Loucy (cell line): Measurements from ENCODE around the gene TM9SF4.

ENCODE experiments used
- H2AFZ ChIP-seq: fragments of 200-600 bp; sonication (generic); 2 replicates; pipeline ENCODE4 v1.6.0; 2016; ENCODE audit warnings: antibody characterized with exemption, mild to moderate bottlenecking, low read length, moderate library complexity
- H3F3A ChIP-seq: fragments of 200-600 bp; 2 replicates; pipeline ENCODE4 v1.6.0; 2016; ENCODE audit warnings: antibody characterized with exemption, low read depth, mild to moderate bottlenecking
- H3K27me3 ChIP-seq: fragments of 200-600 bp; sonication (generic); 2 replicates; pipeline ENCODE4 v1.6.1; 2014; ENCODE audit warnings: low read length, mild to moderate bottlenecking; ENCODE audit not compliant: insufficient read depth, poor library complexity, severe bottlenecking
- H3K36me3 ChIP-seq: fragments of 200-600 bp; sonication (generic); 2 replicates; pipeline ENCODE4 v1.6.1; 2016; ENCODE audit warnings: low read length; ENCODE audit not compliant: insufficient read depth
- H3K4me1 ChIP-seq: fragments of 200-600 bp; sonication (generic); 2 replicates; pipeline ENCODE4 v1.5.1; 2014; ENCODE audit warnings: low read length, mild to moderate bottlenecking; ENCODE audit not compliant: insufficient read depth, poor library complexity, severe bottlenecking
- H3K4me2 ChIP-seq: fragments of 200-600 bp; sonication (generic); 2 replicates; pipeline ENCODE4 v1.6.0; 2014; ENCODE audit warnings: antibody characterized with exemption, low read length, low read depth, mild to moderate bottlenecking; ENCODE audit not compliant: poor library complexity, severe bottlenecking
- H3K4me3 ChIP-seq: fragments of 200-600 bp; sonication (generic); 2 replicates; pipeline ENCODE4 v1.5.1; 2014; ENCODE audit warnings: low read length, mild to moderate bottlenecking, mixed read lengths; ENCODE audit not compliant: poor library complexity, severe bottlenecking
- H3K79me2 ChIP-seq: fragments of 200-600 bp; sonication (generic); 2 replicates; pipeline ENCODE4 v1.6.1; 2014; ENCODE audit warnings: low read length; ENCODE audit not compliant: insufficient read depth
- H3K9ac ChIP-seq: fragments of 200-600 bp; sonication (generic); 2 replicates; pipeline ENCODE4 v1.6.0; 2014; ENCODE audit warnings: mild to moderate bottlenecking, low read depth, low read length, moderate library complexity; ENCODE audit not compliant: poor library complexity, severe bottlenecking
- H3K9me2 ChIP-seq: fragments of 200-600 bp; sonication (generic); replicated peaks from 2 replicates; pipeline ENCODE4 v1.6.1; 2016; ENCODE audit warnings: low read depth, low read length, mixed read lengths
- H3K9me3 ChIP-seq: fragments of 200-600 bp; sonication (generic); 2 replicates; pipeline ENCODE4 v1.6.1; 2014; ENCODE audit warnings: mild to moderate bottlenecking, antibody characterized with exemption, low read length, low read depth; ENCODE audit not compliant: insufficient read depth
- H4K20me1 ChIP-seq: fragments of 200-600 bp; sonication (generic); 2 replicates; pipeline ENCODE4 v1.6.0; 2014; ENCODE audit warnings: antibody characterized with exemption, low read length, mild to moderate bottlenecking; ENCODE audit not compliant: insufficient read depth, poor library complexity, severe bottlenecking
- EZH2phosphoT487 ChIP-seq: fragments of 200-600 bp; IDR thresholded peaks from 2 replicates; pipeline ENCODE4 v1.6.1; 2018; ENCODE audit warnings: antibody characterized with exemption, mild to moderate bottlenecking, moderate library complexity, borderline replicate concordance
- TF ChIP-seq, protein P1 (sequence below): fragments of 200-600 bp; sonication (generic); conservative IDR thresholded peaks from 2 replicates; pipeline ENCODE4 v1.5.1; 2014; ENCODE audit warnings: mild to moderate bottlenecking, antibody characterized with exemption, low read length

The TM9SF4 gene

DNA sequence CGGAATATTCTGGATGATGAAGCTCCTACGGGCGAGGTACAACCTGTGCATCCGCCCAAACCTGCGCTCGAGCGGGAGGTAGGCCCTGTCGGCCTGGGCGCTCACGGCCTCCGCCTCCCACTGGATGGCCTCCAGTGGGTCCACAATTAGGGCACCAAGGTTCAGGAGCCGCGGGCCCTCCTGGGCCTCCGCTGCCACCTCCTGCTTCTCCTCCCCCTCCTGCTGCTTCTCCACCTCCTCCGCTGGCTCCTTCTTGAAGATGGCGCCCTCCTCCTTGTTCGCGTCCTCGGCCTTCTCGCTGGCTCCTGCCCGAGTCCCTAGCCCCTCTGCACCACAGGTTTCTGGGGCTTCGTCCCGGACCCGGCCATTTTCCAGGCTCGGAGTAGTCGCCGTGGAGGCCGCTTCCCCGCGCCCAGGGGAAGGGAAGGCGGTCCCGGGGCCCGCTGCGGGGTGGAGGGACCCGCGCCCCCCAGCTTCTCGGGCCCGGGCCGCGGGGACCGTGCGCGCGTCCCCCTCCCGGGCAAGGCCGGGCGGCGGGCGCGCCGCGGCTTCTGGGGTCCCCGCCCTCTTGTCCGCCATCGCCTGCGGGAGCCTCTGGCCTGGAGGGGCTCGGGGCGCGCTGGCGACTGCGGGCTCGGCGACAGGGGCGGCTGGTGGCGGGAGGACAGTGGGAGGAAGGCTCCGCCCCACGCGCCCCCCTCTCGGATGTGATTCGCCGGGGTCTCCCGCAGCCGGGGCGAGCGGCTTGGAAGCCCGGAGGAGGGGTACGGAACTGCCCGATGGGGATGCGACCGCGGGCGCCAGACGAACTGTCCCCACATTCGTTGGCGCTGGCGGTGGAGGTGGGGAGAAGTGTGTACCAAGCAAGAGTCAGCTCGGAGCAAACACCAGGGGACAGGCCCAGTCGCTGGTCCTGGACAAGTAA lies 80.4 kb downstream of the TM9SF4 start:
- Histone ChIP-seq H3K9ac (peak overlapping the region; percentile 73), H3K4me2 (peak overlapping the region; percentile 72), H4K20me1 (no peaks in the 10 kb centered on the region), H3K79me2 (peaks cover 18% of the 10 kb centered on the region; the same call in 1 of the 2 replicates), H3K4me3 (peak overlapping the region; percentile 81), H3F3A (no peaks in the 10 kb centered on the region), H2AFZ (peak overlapping the region; percentile 72), H3K27me3 (no peaks in the 10 kb centered on the region), H3K36me3 (peaks cover 7% of the 10 kb centered on the region; the same call in 1 of the 2 replicates), H3K9me3 (no peaks in the 10 kb centered on the region), H3K9me2 (no peaks in the 10 kb centered on the region), H3K4me1 (peaks cover 9% of the 10 kb centered on the region)
- no peak for TF ChIP-seq EZH2phosphoT487
- TF ChIP-seq, protein P1, sequence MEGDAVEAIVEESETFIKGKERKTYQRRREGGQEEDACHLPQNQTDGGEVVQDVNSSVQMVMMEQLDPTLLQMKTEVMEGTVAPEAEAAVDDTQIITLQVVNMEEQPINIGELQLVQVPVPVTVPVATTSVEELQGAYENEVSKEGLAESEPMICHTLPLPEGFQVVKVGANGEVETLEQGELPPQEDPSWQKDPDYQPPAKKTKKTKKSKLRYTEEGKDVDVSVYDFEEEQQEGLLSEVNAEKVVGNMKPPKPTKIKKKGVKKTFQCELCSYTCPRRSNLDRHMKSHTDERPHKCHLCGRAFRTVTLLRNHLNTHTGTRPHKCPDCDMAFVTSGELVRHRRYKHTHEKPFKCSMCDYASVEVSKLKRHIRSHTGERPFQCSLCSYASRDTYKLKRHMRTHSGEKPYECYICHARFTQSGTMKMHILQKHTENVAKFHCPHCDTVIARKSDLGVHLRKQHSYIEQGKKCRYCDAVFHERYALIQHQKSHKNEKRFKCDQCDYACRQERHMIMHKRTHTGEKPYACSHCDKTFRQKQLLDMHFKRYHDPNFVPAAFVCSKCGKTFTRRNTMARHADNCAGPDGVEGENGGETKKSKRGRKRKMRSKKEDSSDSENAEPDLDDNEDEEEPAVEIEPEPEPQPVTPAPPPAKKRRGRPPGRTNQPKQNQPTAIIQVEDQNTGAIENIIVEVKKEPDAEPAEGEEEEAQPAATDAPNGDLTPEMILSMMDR, result no peak

DNA sequence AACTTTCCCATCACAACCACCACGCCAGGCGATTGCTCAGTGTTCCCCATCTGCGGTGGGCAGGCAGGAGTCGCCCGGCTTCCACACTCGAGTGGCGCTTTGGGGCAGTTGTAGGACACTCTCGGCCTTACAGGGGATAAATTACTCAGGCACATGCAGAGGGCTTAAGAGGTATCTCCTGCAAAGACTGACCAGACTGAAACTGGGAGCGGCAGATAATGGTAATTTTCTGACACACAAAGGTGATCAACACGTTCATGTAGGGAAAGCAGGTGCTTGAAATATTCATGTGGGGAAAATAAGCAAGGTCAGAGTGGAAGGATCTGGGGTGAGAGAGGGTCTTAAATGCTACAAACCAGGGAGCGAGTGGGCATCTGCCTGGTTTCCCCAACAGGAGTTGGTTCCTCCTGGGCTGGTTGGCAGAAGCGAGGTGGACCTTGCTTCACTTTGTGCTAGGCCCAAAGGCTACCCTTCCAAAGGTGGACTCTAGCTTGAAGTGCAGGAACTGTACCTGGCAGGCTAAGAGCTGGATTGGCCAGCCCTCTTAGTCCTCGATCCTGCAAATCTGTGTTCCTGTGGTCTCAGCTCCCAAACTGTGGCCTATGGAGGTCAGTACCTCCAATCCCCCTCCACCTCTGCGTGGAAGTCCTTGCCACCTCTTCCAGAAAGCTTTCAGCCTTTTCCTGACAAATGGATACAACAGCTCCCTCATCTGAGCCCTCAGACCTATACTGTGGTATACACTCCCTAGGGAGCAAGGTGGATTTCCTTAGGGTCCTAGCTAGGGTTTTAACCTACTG lies 81.3 kb downstream of the TM9SF4 start:
- no peaks in the 10 kb centered on the region for H3K9me3 ChIP-seq
- H3K4me3 ChIP-seq, result peak overlapping the region; percentile 81
- peak overlapping the region; percentile 73 for H3K9ac ChIP-seq
- H3K9me2 ChIP-seq, result no peaks in the 10 kb centered on the region
- H3K79me2 ChIP-seq, result peaks cover 18% of the 10 kb centered on the region; the same call in 1 of the 2 replicates
- peak overlapping the region; percentile 72; the same call in 1 of the 2 replicates for H2AFZ ChIP-seq
- no peaks in the 10 kb centered on the region for H3F3A ChIP-seq
- no peak for TF ChIP-seq EZH2phosphoT487
- TF ChIP-seq, protein P1, result no peak
- no peaks in the 10 kb centered on the region for H3K27me3 ChIP-seq
- peaks cover 9% of the 10 kb centered on the region for H3K4me1 ChIP-seq
- H3K4me2 ChIP-seq, result peak overlapping the region; percentile 72
- no peaks in the 10 kb centered on the region for H4K20me1 ChIP-seq
- peaks cover 16% of the 10 kb centered on the region; the same call in 1 of the 2 replicates for H3K36me3 ChIP-seq

DNA sequence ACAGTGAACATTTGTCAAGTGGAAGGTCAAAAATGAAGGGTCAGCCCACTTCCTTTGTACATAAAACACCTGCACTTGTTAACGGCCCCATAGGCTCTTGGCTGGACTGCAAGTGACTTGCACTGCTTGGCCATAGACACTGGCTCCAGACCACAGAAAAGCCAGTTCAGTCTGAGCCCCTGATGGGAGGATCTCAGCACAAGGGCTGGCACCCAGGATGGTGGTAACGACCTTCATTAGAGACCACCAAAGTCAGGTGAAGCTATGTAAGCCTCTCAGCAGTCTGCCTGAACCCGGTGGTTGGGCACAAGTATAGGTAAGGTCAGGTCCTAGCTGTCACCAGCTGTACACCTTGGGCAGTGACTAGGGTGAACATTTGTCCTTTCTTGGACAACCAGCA lies 81.9 kb downstream of the TM9SF4 start:
- H2AFZ ChIP-seq, result no peak overlapping the region
- H3K9me2 ChIP-seq, result no peaks in the 10 kb centered on the region
- H3K9me3 ChIP-seq, result no peaks in the 10 kb centered on the region
- H3K4me3 ChIP-seq, result no peak overlapping the region
- H4K20me1 ChIP-seq, result no peaks in the 10 kb centered on the region
- no peak overlapping the region for H3K9ac ChIP-seq
- H3K4me2 ChIP-seq, result no peak overlapping the region
- peaks cover 9% of the 10 kb centered on the region for H3K4me1 ChIP-seq
- peaks cover 22% of the 10 kb centered on the region; the same call in 1 of the 2 replicates for H3K36me3 ChIP-seq
- no peaks in the 10 kb centered on the region for H3K27me3 ChIP-seq
- TF ChIP-seq, protein P1, result no peak
- no peak for TF ChIP-seq EZH2phosphoT487
- H3K79me2 ChIP-seq, result peaks cover 18% of the 10 kb centered on the region; the same call in 1 of the 2 replicates
- H3F3A ChIP-seq, result no peaks in the 10 kb centered on the region
